ENCODE data around the gene FAM193B. TPM values are rescaled to one million over a fixed set of nuclear protein-coding genes. Genes with fewer than 3 reads are reported as not detected.

Gene FAM193B
- total RNA-seq, 1 donor = 39.4 TPM

DNA sequence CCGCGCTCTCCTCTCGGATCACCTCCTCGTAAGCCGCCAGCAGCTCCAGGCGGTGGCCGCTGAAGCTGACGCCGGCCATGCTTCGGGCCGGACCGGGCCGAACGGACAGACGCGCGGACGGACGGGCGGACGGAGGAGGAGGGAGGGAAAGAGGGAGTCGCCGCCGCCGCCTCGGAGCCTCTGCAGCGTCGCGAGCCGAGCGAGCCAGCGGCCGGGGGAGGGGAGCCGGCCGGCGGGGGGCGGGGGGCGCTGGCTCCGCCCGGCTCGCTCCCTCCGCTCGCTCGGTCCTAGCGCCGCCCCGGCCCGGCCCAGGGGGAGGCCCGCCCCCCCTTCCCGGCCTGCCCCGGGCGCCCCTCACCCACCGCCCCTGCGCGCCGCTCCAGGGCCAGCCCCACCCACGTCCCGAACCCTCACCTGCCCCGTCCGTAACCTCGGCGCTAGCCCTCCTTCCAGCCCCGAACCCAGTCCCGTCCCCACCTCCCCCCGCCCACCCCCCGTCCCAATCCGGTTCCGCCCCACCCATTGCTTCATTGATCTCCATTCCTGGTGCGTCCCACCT, 80.8 kb downstream of the FAM193B start, which contains the start of gene DBN1:
DBN1 (minus strand) TSS at position 192 of the 559 bp plus-strand sequence; CDS start at position 79, 113 bp downstream.
- Histone ChIP-seq H3K4me1 (ENCODE audit: insufficient read depth, low read length) (peaks cover 38% of the 10 kb centered on the region), H3K27me3 (ENCODE audit: insufficient read depth, low read length) (peaks cover 15% of the 10 kb centered on the region), H3K9me3 (ENCODE audit: low read depth, low read length) (no peaks in the 10 kb centered on the region), H3K4me3 (ENCODE audit: low read length) (no peak within 1 kb of the TSS)

DNA sequence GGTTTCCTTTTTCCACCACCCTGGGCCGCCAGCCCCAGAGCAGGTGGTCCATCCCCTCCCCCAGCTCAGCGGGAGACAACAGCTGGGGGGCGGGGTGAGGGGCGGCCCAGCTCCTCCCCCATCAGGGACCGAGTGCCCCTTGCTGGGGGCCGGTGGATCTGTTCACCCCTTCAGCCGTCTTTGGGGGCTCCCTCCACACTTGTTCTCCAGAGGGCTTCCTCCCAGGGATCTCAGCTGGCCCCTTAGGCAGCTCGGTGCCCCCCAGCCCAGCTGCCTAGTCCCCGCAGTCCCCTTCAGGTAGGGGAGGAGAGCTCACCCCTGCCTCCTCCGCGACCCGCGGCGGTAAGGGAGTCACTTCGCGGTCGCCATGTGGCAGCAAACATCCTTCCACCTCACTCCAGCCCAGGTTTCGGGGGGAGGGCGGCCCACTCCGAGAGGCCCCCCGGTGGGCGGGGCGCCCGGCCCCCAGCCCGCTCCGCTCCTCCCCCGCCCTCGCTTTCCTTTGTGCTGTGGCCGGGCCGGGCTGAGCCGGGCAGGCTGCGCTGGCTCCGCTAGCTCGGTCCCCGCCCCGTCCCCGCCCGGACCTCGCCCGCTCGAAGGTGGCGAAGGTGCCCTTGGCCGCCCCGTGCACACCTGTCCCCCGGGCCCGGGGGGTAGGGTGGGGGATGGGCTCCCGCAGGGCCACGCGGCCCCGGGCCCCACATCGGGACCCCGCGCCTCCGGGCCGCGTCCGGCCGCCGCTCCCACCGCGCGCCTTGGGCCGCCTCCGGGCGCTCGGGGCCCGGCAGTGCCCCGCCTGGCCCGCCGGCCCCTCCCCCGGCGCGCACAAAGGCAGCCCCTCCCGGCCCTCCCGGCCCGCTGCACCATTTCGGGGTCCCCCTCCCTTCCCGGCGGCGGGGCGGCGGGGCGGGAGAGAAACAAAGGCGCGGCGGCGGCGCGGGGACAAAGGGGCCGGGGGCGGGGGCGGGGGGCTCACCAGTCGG, 81.6 kb downstream of the FAM193B start:
- Histone ChIP-seq H3K4me3 (ENCODE audit: low read length) (no peak overlapping the region), H3K27me3 (ENCODE audit: insufficient read depth, low read length) (peaks cover 15% of the 10 kb centered on the region), H3K9me3 (ENCODE audit: low read depth, low read length) (no peaks in the 10 kb centered on the region), H3K4me1 (ENCODE audit: insufficient read depth, low read length) (peaks cover 30% of the 10 kb centered on the region)

GRCh38 chr5:177471610-177472356, 82.6 kb downstream of the FAM193B start:
- Histone ChIP-seq H3K27me3 (ENCODE audit: insufficient read depth, low read length) (peaks cover 15% of the 10 kb centered on the region), H3K4me1 (ENCODE audit: insufficient read depth, low read length) (peaks cover 28% of the 10 kb centered on the region), H3K9me3 (ENCODE audit: low read depth, low read length) (no peaks in the 10 kb centered on the region), H3K4me3 (ENCODE audit: low read length) (no peak overlapping the region)

DNA sequence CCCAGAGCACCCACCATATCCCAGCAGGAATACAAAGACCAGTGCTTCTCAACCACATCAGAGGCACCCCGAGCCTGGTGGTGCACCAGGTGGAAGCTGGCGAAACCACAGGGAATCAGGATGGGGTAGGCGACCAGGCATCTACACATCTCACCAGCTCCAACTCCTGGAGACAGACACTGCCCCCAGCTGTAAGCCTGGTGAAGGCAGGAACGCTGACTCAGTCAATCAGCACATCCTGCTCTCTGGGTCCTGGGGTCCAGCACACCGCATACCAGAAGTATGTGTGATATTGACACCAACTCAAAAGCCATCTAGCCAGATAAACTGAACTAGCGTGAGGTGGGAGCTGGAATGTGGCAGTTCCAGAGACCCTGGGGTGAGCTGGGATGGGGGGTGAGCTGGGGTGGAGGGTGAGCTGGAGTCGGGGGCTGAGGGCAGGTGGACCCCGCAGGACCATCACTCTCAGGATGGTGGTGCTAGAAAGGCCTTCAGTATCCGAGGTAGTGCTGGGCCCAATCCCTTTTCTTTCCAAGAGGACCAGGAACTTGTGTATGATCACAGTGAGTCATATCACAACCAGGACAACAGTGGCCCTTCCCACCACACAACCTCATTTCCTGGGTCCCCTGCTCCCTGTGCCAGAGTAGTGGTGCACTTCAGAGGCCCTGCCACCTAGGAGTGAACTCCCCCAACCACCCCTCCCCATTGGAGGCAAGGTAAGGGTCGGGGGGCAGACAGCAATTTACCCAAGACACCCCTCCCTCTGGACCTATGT, 83.4 kb downstream of the FAM193B start:
- H3K4me1 ChIP-seq (ENCODE audit: insufficient read depth, low read length) = peaks cover 28% of the 10 kb centered on the region
- no peak overlapping the region for H3K4me3 ChIP-seq (ENCODE audit: low read length)
- peaks cover 15% of the 10 kb centered on the region for H3K27me3 ChIP-seq (ENCODE audit: insufficient read depth, low read length)
- H3K9me3 ChIP-seq (ENCODE audit: low read depth, low read length) = no peaks in the 10 kb centered on the region

Other genes with a start within 250 kb of the FAM193B start
- gene MXD3, start 242.7 kb downstream of the FAM193B start, total RNA-seq = 6.9 TPM
- 115 TPM for gene LMAN2, start 202.9 kb downstream of the FAM193B start, total RNA-seq
- gene RGS14, start 196.6 kb downstream of the FAM193B start, total RNA-seq = 13.6 TPM
- gene SLC34A1, start 170.1 kb downstream of the FAM193B start, total RNA-seq = 0.21 TPM
- gene PFN3, start 153.9 kb downstream of the FAM193B start, total RNA-seq = not detected
- 0.52 TPM for gene F12, start 145.0 kb downstream of the FAM193B start, total RNA-seq
- gene GRK6, start 127.9 kb downstream of the FAM193B start, total RNA-seq = 75.2 TPM
- 25.8 TPM for gene PRR7, start 107.7 kb downstream of the FAM193B start, total RNA-seq
- gene DBN1, start 80.9 kb downstream of the FAM193B start, total RNA-seq = 4.6 TPM
- 19.9 TPM for gene PDLIM7, start 57.0 kb downstream of the FAM193B start, total RNA-seq
- gene DOK3, start 44.7 kb downstream of the FAM193B start, total RNA-seq = 38.6 TPM
- 33.4 TPM for gene DDX41, start 37.6 kb downstream of the FAM193B start, total RNA-seq
- 35.3 TPM for gene TMED9, start 37.6 kb upstream of the FAM193B start, total RNA-seq
- 11.5 TPM for gene B4GALT7, start 45.6 kb upstream of the FAM193B start, total RNA-seq
- 16.5 TPM for gene FAM153A, start 228.3 kb upstream of the FAM193B start, total RNA-seq